Measurements from ENCODE around the gene ATF7.

Gene ATF7

DNA sequence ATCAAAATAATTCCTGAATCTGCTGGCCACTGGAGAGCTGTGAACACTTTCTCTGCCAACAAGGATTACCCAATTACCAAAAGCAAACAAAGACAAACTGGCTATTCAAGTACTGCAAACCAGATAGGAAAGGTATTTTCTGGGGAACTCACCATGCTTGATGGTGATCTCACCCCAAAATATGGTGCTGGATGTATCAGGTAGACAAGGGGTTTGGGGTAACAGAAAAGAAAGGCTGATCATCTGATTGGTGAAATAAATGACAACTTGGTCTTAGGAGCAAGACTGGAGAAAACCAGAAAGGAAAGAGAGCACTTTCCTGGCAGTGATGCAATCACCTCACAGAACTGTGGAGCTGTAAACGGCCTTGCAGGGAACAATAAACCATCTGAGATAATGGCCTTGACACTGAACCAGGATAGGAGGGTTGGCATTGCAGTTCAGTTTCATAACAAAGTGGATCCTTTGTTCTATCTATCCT lies 87.9 kb downstream of the ATF7 start:
- DNase-seq (ENCODE audit: insufficient read length, low spot score) (no peak), FAIRE-seq (no peak)

DNA sequence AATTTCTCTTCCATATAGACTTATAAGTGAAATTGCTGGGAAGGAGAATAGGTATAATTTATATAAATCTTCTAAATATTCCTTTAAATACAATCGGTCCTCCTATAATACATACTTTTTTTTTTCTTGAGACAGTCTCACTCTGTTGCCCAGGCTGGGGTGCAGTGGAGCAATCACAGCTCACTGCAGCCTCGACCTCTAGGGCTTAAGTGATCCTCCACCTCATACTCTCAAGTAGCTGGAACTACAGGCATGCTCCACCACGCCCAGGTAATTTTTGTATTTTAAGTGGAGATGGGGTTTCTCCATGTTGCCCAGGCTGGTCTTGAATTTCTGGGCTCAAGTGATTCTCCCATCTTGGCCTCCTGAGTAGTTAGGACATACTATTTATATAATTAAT lies 89.2 kb downstream of the ATF7 start:
- no peak for FAIRE-seq

DNA sequence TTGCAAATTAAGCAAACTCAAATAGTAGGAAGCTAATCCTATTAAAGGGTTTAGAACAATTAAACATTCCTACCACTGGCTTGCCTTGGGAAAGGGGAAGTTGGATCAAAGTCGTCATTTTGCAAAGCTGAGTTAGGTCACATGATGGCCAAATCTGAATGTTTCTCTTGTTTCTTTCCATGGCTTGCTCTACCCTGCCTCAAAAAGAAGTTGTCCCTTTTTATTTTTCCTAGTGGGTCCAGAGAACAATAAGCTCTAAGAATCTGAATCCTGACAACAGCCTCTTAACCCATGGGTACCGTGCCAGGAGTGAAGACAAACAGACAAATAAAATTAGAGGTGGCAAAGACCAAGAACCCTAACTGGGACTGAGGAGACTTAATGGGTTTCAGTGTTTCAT lies 92.7 kb downstream of the ATF7 start:
- DNase-seq (ENCODE audit: insufficient read length, low spot score) (no peak), FAIRE-seq (no peak)

More for the DNA sequence above, 89.2 kb downstream of the ATF7 start:
- DNase-seq (ENCODE audit: insufficient read length, low spot score) = no peak

DNA sequence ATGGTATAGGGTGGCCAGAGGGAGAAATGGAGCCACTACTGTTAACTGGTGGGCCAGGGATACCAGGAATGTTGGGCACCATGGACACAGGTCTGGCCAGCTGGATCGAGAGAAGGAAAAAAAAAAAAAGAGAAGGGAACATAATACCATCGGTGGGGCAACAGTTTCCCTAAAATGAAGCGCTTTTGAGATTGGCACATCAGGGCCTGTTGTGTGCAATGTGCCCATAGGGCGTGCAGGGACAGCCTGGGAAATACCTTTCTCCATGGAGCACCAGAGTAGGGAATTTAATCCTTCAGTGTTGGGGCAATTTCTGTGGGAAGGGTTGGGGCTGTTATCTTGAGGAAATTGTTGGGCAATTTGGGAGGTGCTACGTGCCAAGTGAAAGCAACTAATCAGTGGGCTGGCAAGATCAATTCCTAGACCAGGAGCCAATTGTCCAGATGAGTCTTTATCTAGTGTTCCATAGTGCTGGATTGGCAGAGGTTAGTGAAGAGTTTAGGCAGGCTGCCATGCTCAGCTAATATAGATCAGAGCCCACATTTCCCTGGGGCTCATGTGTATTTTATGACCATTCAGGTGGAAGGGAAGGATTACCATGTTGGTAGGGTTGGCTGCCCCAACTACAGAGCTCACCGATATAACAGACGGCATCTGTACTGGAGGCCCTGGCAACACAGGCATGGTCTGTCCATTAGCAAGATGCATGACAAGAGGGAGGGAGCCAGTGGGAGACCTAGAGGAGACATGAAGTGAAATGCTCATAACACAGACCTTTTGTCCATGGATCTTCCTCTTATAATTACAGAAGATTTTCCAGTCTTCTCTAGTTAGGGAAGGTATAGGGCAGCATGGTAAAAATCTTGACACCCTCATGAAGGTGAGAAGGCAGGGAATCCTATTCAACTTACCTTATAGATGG lies 93.4 kb downstream of the ATF7 start:
- no peak for DNase-seq (ENCODE audit: insufficient read length, low spot score)

DNA sequence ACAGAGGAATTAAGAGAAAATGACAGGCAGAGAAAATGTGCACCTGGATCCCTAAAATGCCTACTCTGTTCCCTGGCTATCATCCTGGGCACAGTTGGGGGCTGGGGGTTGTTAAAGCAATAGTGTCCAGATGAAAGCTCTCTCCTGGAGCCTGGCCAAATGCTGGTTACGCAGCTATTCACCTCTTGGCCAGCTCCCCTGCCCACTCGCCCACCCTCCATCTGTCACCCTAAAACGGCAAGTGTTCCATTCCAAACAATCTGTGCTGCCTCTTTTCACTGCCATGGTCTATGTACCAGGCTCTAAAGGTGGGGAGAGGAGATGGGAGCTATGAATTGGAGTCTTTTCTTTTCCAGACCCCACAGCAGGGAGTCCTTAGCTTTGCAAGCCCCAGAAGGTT lies 94.2 kb downstream of the ATF7 start:
- no peak for DNase-seq (ENCODE audit: insufficient read length, low spot score)
- FAIRE-seq = no peak

More for the DNA sequence above, 93.4 kb downstream of the ATF7 start:
- FAIRE-seq = no peak

DNA sequence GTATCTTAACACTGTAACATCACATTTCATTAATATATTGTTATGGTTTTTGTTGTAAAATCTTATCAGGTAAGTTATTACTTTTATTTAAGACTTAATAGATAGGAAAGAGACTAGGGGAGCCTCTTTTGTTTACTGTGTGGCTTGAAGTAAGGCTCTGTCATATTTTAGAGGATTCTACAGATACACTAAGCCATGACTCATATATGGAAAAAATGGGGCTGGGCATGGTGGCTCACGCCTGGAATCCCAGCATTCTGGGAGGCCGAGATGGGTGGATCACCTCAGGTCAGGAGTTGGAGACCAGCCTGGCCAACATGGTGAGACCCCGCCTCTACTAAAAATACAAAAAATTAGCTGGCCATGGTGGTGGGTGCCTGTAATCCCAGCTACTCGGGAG lies 95.3 kb downstream of the ATF7 start:
- no peak for DNase-seq (ENCODE audit: insufficient read length, low spot score)
- no peak for FAIRE-seq

DNA sequence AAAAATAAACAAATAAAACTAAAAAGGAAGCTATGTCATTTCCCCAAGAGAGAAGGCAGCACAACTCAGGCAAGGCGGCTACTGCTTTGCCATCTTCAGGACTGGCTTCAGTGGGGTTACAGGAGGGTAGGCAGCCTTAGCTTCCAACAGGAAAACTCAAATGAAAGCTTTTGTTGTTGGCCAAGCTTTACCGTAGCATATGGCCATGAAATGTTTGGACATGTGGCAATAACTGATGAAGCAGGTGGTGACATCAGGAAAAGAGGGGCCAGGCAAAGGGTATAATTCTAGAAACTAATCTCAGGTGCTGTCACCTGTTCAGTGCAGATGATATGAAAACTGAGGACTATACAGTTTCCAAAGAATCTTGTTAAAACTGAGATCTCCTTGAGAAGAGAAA lies 96.1 kb downstream of the ATF7 start:
- no peak for DNase-seq (ENCODE audit: insufficient read length, low spot score)
- no peak for FAIRE-seq

DNA sequence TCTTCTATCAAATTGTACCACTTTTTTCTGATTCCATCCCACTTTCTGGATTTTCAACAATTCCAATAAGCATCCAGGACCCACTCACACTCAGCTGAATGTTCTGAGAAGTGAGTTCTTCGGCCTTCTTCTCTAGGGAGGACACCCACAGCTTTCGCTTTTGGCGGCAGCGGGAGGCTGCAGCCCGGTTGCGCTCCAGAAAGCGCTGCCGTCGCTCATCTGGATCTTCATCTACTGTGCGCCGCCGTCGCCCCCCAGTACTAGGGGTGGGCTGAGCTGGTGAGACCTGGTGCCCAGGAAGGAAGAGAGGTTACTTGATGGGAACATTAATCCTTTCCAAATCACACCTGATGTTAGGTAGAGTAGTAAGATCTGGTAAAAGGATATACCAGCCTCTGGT lies 101.7 kb downstream of the ATF7 start:
- FAIRE-seq = no peak
- no peak for DNase-seq (ENCODE audit: insufficient read length, low spot score)

DNA sequence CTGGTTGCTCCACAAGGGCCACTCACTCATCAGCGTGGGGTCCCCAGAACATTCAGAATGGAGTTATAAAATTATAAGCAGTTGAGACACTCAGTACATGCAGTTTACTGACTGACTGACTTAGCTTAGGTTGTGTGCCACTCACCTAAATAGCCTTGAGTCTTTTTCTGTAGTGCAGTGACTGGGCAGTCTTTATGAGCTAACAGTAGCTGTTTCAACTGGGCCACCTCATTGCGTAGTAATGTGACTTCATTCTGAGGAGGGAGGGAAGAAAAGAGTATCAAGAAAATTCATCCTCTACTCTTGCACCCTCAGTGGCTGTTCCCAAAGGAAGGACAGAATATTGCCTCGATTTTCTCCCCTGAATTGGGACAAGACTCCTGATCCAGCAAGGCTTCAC lies 103.1 kb downstream of the ATF7 start:
- FAIRE-seq (no peak), DNase-seq (ENCODE audit: insufficient read length, low spot score) (no peak)

DNA sequence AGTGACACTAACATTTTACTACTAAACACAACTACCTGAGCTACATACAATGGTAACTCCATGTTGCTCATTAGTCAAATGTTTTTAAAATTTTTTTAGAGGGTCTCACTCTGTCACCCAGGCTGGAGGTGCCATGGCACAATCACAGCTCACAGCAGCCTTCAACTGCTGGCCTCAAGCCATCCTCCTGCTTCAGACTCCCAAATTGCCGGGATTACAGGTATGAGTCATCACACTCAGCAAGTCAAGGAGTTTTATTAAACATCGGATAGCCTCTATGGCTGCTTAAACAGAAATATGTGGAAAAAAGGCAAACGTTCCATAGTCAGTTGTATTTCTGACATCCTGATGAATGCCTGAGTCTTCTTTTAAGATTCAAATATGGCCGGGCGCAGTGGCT lies 107.8 kb downstream of the ATF7 start:
- FAIRE-seq = no peak
- DNase-seq (ENCODE audit: insufficient read length, low spot score) = no peak

DNA sequence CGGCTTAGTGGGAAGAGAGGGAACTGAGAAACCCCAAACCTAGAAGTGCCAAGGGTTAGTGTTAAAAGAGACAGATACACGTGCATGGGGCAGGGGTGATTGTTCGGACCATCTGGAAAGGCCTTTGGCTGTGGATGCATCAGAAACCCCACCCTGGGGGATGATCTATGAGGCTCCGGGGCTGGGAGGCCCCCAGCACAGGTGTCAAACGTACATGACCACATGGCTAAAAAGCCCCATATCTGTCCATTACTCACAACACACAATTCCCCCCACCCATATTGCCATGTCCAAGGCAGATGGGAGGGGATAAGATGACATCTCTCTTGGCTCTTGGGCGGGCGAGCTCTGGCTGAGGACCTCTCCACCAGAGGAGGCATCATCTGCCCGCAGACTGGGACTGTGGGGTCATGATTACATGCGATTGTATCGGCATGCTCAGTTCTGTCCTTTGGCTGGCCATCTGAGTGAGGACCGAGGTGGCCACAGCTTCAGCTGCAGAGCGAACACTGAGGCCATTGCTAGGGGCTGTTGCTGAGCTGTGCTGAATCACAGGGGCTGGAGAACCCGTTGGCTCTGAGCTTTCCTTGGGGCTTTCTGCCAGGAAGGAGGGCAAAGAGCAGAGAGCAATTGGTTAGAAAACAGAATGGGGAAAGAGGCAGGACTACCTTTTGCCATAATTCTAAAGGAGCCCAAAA lies 109.3 kb downstream of the ATF7 start:
- DNase-seq (ENCODE audit: insufficient read length, low spot score) = no peak
- no peak for FAIRE-seq

DNA sequence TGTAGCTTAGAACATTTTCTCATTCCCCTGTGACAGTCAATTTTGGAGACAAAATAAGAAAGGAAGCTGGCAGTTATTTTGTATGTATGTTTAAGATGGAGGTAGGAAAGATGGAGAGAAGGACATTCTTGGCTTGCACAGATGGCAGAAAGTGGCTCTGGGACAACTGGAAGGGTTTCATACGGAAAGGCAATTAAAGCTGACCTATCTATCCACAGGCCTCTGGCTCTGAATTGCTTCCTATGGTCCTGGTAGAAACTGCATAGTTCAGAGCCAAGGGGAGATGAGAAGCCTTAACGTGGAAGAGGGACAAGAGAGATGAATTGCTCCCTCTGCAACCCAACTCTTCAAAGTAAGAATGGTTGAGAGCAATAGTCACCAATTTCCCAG lies 110.9 kb downstream of the ATF7 start:
- DNase-seq (ENCODE audit: insufficient read length, low spot score) = no peak

DNA sequence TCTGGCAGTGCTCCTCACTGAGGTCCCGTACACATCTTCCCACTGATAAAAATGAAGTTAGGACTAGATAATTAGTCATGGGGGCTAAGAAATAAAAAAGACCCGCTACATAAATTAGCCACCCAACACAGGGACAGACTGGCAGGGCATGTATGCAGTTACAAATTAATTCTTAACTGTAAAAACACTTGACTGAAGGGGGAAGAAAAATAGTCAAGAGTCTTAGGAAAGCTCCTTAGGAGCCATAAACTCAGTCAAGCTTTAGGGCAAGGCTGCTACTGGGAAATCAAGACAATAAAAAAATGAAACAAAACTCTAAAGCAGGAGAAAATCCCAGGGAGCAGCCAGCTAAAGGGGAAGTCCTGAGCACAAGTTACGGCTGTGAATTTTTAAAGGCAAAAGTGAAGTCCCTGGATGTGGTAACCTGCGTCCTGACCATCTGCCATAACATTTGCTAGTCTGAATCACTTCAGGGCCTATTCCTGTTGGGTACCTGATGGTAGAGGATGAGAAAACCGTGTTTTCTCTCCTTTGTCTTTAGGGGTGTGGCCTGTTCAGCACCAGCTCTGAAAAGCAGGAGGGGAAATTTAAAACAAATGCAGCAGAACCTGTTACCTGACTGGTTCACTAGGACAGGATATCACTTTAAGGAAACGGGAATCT lies 111.4 kb downstream of the ATF7 start:
- FAIRE-seq (no peak), DNase-seq (ENCODE audit: insufficient read length, low spot score) (no peak)

More for the DNA sequence above, 110.9 kb downstream of the ATF7 start:
- no peak for FAIRE-seq

DNA sequence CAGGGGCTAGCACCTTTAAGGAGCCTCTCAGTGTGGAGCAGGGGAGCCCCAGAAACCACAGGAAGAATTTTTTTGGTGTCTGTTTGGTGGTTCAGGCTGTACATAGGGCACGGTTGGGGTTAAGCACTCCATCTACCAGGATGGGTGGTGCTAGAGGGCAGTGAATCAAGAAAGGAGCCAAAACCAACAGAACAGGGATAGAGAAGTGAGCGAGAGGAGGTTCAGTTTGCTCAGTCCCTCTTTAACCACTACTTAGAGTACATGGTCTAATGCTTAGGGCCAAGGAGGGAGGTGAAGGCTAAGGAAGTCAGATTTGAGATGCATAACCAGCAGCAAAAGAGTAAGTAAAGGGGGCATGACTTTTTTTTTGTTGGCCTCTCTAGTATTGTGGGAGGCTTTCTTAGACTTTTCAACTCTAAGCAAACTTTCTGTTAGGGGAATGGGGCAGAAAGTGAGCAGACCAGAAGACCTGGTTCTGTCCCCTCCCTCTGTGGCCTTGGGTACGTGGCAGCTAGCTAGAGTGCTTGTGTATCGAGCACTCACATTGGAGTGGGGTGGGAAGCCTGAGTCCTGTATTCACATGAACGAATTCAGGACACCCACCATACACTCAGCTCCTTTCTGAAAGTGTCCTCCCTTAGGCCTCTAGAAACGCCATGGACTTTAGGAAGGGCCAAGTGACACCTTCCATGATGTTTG lies 112.3 kb downstream of the ATF7 start:
- DNase-seq (ENCODE audit: insufficient read length, low spot score) (no peak), FAIRE-seq (no peak)

DNA sequence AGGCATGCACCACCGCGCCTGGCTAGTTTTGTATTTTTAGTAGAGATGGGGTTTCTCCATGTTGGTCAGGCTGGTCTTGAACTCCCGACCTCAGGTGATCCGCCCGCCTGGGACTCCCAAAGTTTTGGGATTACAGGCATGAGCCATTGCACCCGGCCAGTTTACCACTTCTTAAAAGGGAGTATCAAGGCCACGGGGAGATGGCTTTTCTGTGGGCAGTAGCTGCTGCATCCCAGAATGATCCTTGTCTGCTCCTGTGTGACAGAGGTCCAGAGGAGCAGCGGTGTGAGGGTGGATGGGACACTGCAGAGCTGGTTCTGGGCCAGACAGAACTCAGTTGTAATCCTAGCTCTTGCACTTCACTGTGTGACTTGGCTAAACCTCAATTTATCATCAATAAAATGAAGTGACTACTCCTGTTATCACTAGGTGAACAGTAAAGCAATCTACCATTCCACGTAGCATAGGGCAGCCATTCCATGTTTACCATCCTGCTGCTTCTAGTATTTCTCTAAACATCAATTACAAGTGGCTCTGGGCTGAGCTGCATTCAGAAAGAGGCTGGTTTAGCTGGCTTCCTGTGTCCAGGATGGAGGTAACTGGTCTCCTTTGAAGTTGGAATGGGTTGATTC lies 115.9 kb downstream of the ATF7 start:
- DNase-seq (ENCODE audit: insufficient read length, low spot score) = no peak
- no peak for FAIRE-seq

DNA sequence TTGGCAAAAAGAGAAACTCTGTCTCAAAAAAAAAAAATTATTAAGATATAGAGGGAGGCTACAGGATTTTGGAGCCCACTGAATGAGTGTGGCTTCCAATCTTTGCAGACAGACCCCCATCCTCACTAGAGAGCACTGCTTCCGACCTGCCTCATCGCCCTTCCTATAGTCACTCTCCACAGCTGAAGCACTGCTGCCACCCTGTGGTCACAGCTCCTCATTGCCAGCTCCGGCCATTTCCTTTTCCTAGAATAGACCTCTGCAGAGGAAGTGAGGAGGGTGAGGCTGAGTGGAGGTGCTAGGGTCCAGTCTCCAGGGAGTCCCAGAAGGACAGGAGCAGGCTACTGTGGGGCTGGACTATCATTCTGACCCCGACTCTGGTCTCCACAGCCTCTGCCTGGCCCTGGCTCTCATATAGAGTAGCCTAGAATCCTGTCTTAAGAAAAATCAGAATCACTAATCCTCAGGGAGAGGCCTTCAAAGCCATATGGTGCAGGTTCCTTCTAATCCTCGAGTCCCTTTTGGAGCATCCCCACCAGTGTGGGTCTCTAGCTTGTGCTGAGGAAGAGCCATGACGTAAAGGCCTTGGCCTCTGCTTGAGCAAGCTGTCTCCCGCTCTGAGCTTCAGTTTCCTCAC lies 117.5 kb downstream of the ATF7 start:
- peak; percentile 89 for FAIRE-seq
- DNase-seq (ENCODE audit: insufficient read length, low spot score) = peak; percentile 68

DNA sequence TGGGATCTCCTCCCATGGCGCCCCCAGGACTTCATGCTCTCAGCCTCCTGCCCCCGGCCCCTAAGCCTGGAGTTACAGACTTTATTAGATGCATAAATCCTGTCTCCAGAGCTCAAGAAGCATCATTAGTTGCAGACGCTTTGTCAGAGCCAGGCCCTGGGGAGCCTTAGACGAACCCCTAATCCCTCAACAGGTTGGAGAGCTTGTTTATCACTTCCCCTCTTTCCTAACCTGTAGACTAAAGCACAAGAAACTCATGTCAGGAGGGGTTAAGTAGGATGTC lies 118.6 kb downstream of the ATF7 start:
- FAIRE-seq (no peak), DNase-seq (ENCODE audit: insufficient read length, low spot score) (no peak)

DNA sequence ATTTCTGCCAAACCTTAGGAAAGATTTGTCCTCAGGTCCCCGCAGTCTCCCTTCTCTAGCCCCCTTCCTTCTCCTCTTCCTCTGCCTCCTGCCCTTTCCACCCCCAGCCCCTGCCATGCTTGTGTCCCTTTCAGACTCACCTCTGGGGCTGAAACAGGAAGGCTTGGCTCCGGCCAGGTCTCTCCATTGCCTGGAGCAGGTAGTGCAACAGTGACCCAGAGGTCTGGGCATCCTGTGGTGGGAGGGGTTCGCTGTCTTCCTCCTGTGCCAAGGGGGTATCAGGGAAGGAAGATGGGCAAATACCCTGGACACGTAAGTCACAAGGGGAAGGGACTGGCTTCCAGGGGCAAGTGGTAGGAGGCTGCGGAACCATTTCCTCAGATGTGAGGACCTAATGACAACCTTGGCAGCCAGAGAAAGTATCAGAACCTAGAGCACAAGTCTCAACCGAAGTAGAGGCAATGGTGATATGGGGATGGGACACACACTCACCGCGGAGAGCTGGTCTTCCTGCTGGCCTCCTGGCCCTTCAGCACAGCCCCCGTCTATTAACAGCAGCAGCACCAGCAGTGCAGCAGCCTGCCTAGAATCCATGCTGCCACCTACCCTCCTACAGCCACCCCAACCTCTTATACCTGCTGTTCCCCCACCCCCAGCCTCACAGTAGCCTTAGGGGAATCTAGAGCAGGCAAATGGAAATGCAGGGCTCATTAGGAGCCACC lies 119.1 kb downstream of the ATF7 start, which contains the start of gene NPFF:
NPFF (minus strand) TSS at position 604 of the 722 bp plus-strand sequence; CDS start at position 594, 10 bp downstream.
- DNase-seq (ENCODE audit: insufficient read length, low spot score) (no peak), FAIRE-seq (no peak)

DNA sequence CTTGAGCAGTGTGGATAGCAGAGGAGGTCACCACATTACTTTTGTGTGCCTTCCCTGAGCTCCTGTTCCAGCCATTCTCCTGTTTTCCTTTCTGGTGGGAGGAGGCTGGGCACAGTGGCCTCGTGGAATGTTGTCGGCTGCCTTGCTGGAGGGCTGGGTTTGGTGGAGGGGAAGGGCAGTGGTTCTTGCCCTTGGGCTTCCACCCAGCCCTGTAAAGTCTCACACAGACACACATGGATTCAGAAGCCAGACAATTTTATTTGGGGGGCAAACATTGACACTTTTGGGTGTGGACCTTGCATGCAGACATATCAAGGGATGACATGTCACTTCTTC lies 119.8 kb downstream of the ATF7 start:
- no peak for DNase-seq (ENCODE audit: insufficient read length, low spot score)
- no peak for FAIRE-seq

All from GM19239 (cell line).